K562 (cell line): ENCODE results near the gene TREM1. TPM values are rescaled to one million over a fixed set of nuclear protein-coding genes. Genes with fewer than 3 reads are reported as not detected.

Experiments
- ATAC-seq: fragments of 200-7000 bp; cut with Tn5 transposase; 3 replicates; pipeline ENCODE4 v1.9.1; 2020; ENCODE audit warnings: moderate library complexity
- BruUV-seq: library from RNA; stranded (reverse); fragments of 400-500 nt; replicated peaks from 2 replicates; lab custom pipeline; 2021; lab: Mats Ljungman, UMichigan
- CTCF ChIA-PET: fragments of 300-600 bp; formaldehyde crosslinking; extraction: SDS; loops from one replicate; lab custom pipeline; 2021; ENCODE audit warnings: low intra/inter-chr PET ratio; lab: Yijun Ruan, JAX
- POLR2A ChIA-PET: fragments of 300-600, 350-650 bp; sonication (Branson Sonifier 250); formaldehyde crosslinking; extraction: SDS; loops from one replicate; lab custom pipeline; 2021; ENCODE audit warnings: antibody characterized with exemption, inconsistent platforms; lab: Yijun Ruan, JAX
- DNase-seq, 4 experiments: peaks; one replicate each; pipeline versions ENCODE4 v3.0.0 to v3.0.0-alpha.2; 2011 to 2018; ENCODE audit warnings: low spot score in 3 of 4, mixed read lengths in 3 of 4; ENCODE audit errors: extremely low read depth in 1 of 4
- FAIRE-seq: peaks from 2 replicates; lab custom pipeline; 2011; peaks lifted over from hg19 to GRCh38; lab: Jason Lieb, UNC
- H2AFZ ChIP-seq: 2 replicates; pipeline ENCODE4 v1.6.0; 2011; ENCODE audit warnings: low read depth, low read length, control low read depth, inconsistent platforms
- H3K27ac ChIP-seq: fragments of 200-600 bp; 3 replicates; pipeline ENCODE4 v1.8.0; 2011; ENCODE audit warnings: low read depth, mild to moderate bottlenecking, control low read depth, inconsistent platforms, low read length, moderate library complexity, mixed read lengths; ENCODE audit errors: extremely low read depth
- H3K27me3 ChIP-seq, 2 experiments: fragments of 300-600 bp in 1 of 2; 2 replicates in 1 of 2; 3 replicates in 1 of 2; pipeline versions ENCODE4 v1.6.0 to v1.8.0; 2011; ENCODE audit warnings: inconsistent platforms in 2 of 2, low read length in 2 of 2, mild to moderate bottlenecking in 1 of 2, mixed read lengths in 1 of 2, moderate library complexity in 1 of 2; ENCODE audit not compliant: control insufficient read depth in 2 of 2, insufficient read depth in 2 of 2
- H3K36me3 ChIP-seq: fragments of 300-600 bp; 3 replicates; pipeline ENCODE4 v1.8.0; 2011; ENCODE audit warnings: mild to moderate bottlenecking, low read length, inconsistent platforms; ENCODE audit not compliant: control insufficient read depth, insufficient read depth
- H3K4me1 ChIP-seq, 2 experiments: fragments of 200-600 bp in 1 of 2; replicated peaks in 1 of 2; 2 replicates in 1 of 2; 3 replicates in 1 of 2; pipeline versions ENCODE4 v1.5.1 to v1.8.0; 2011; ENCODE audit warnings: inconsistent platforms in 2 of 2, low read length in 2 of 2, mild to moderate bottlenecking in 1 of 2, mixed read lengths in 1 of 2, moderate library complexity in 1 of 2; ENCODE audit not compliant: control insufficient read depth in 2 of 2, insufficient read depth in 2 of 2
- H3K4me2 ChIP-seq: 2 replicates; pipeline ENCODE4 v1.6.1; 2011; ENCODE audit warnings: low read length, control low read depth, inconsistent platforms, mixed read lengths; ENCODE audit not compliant: insufficient read depth
- H3K4me3 ChIP-seq: fragments of 200-600 bp; sonication (generic), shearing (Covaris generic); 2 replicates; pipeline ENCODE4 v1.5.1; 2016; ENCODE audit warnings: control low read depth, inconsistent platforms
- H3K79me2 ChIP-seq: fragments of 200-600 bp; 3 replicates; pipeline ENCODE4 v1.8.0; 2011; ENCODE audit warnings: low read length, inconsistent platforms; ENCODE audit not compliant: control insufficient read depth, insufficient read depth
- H3K9ac ChIP-seq, 2 experiments: 2 replicates each; pipeline versions ENCODE4 v1.6.0 to v1.6.1; 2011; ENCODE audit warnings: low read depth in 2 of 2, low read length in 2 of 2, control low read depth in 1 of 2, inconsistent platforms in 1 of 2, mild to moderate bottlenecking in 1 of 2, mixed read lengths in 1 of 2; ENCODE audit not compliant: insufficient read depth in 1 of 2
- H3K9me1 ChIP-seq: one replicate; pipeline ENCODE4 v1.6.0; 2011; ENCODE audit warnings: inconsistent platforms, mild to moderate bottlenecking, low read length, moderate library complexity; ENCODE audit not compliant: control insufficient read depth, insufficient read depth
- H3K9me3 ChIP-seq: replicated peaks from 2 replicates; pipeline ENCODE4 v1.5.1; 2011; ENCODE audit warnings: low read depth, low read length, inconsistent platforms; ENCODE audit not compliant: control insufficient read depth, insufficient read depth
- H4K20me1 ChIP-seq: replicated peaks from 2 replicates; pipeline ENCODE4 v1.6.1; 2011; ENCODE audit warnings: low read length, inconsistent platforms, mixed read lengths; ENCODE audit not compliant: control insufficient read depth, insufficient read depth
- ELF2 ChIP-seq: fragments of 250-450 bp; sonication (Bioruptor Pico); IDR thresholded peaks from 2 replicates; pipeline ENCODE4 v1.5.0; 2021; ENCODE audit warnings: mild to moderate bottlenecking
- FOXK1 ChIP-seq: sonication (generic); formaldehyde crosslinking; IDR thresholded peaks from 2 replicates; pipeline ENCODE4 v1.8.0; 2022; ENCODE audit warnings: missing genetic modification reagents, mild to moderate bottlenecking, borderline replicate concordance
- GABPB2 ChIP-seq: fragments of 250-450 bp; sonication (Bioruptor Pico); conservative IDR thresholded peaks from 2 replicates; pipeline ENCODE4 v1.5.1; 2021; ENCODE audit warnings: mild to moderate bottlenecking
- MTF1 ChIP-seq: fragments of 250-450 bp; sonication (Bioruptor Pico); IDR thresholded peaks from 2 replicates; pipeline ENCODE4 v1.9.0; 2021; ENCODE audit warnings: moderate library complexity, mild to moderate bottlenecking, inconsistent platforms, borderline replicate concordance
- NR3C1 ChIP-seq: sonication (generic); formaldehyde crosslinking; IDR thresholded peaks from 2 replicates; pipeline ENCODE4 v1.8.1; 2022; ENCODE audit warnings: missing genetic modification reagents
- POLR3A ChIP-seq: IDR thresholded peaks from 2 replicates; pipeline ENCODE4 v1.6.1; 2011; ENCODE audit warnings: borderline replicate concordance, mild to moderate bottlenecking, moderate library complexity; ENCODE audit not compliant: insufficient read length, insufficient read depth; ENCODE audit errors: extremely low read depth
- ZFP91 ChIP-seq: sonication (generic); formaldehyde crosslinking; IDR thresholded peaks from 2 replicates; pipeline ENCODE4 v1.8.0; 2022; ENCODE audit warnings: mild to moderate bottlenecking, missing genetic modification reagents
- ZNF584 ChIP-seq: fragments of 200-800 bp; sonication (Bioruptor generic); IDR thresholded peaks from 2 replicates; pipeline ENCODE4 v1.6.1; 2016; ENCODE audit warnings: low read depth, mild to moderate bottlenecking, missing genetic modification characterization, missing compliant biosample characterization
- in situ Hi-C: fragments of 300-500 bp; cut with MboI; formaldehyde crosslinking; loops from 4 replicates; pipeline ENCODE4 v1.15.0; 2018; ENCODE audit warnings: inconsistent platforms, mixed read lengths
- intact Hi-C: fragments of 100-400 bp; cut with micrococcal nuclease; formaldehyde crosslinking; loops from 2 replicates; pipeline ENCODE4 v1.14.2; 2022
- polyA plus RNA-seq, 8 experiments: library from polyadenylated mRNA; depleted of rRNA in 4 of 8; stranded (reverse) in 5 of 8; unstranded in 3 of 8; fragments of >200 nt; fragmentation: Nextera tagmentation in 2 of 8; fragmentation: Illumina TruSeq in 1 of 8; extraction: Ambion mirVana in 2 of 8; extraction: Trizol in 1 of 8; gene quantifications; 2 replicates each; pipeline versions ENCODE4 v1.2.1 to v1.2.3, GENCODE V29; 2011 to 2014; ENCODE audit warnings: inconsistent platforms in 1 of 8, missing spikeins in 1 of 8
- total RNA-seq, 7 experiments: library from RNA; depleted of rRNA in 6 of 7; stranded (reverse); fragments of >200 nt in 6 of 7; fragmentation: Illumina TruSeq in 2 of 7; extraction: Trizol in 2 of 7; gene quantifications; 2 replicates each; pipeline versions ENCODE4 v1.2.1 to v1.2.3, GENCODE V29; 2011 to 2021; ENCODE audit warnings: low replicate concordance in 1 of 7

Gene TREM1
- total and polyA plus RNA-seq, 9 of the 15 experiments (the other 6 are each of a cell fraction or from before 2014, with no cell fraction given): not detected

DNA sequence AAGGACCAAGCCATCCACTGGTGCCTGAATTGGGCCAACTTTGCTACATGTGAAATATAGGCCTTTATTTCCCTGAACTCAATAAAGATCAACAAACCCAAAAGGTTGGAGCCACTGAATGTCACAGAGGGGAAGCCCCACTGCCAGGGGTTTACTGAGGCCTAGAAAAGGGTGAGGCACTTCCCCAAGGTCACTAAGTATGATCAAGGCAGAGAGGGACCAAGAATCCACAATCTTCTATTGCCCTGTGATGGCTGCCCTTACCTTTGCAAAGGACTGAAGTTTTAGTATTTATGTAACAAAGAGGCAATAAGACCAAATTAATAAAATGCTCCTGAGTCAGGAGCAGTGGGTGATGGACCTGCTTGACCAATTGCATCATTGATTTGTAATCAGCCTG is 18.0 kb downstream of the TREM1 start:
- POLR2A ChIA-PET: no interaction called here
- ATAC-seq (no peak), DNase-seq (no peak), FAIRE-seq (no peak)
- no peaks in the 10 kb centered on the region for H3K4me1 ChIP-seq
- H3K4me3 ChIP-seq: no peak overlapping the region
- H3K27ac ChIP-seq: no peak overlapping the region
- no peaks in the 10 kb centered on the region for H3K36me3 ChIP-seq
- no peak overlapping the region for H2AFZ ChIP-seq
- no peak overlapping the region for H3K4me2 ChIP-seq
- no peaks in the 10 kb centered on the region for H4K20me1 ChIP-seq
- H3K27me3 ChIP-seq: peaks cover 9 to 27% of the 10 kb centered on the region in 2 experiments; a peak in 4 of 5 replicates
- TF ChIP-seq MTF1 (CRISPR knock-in tag): no peak
- TF ChIP-seq FOXK1 (CRISPR knock-in tag): no peak
- TF ChIP-seq ZFP91: no peak
- no peak for TF ChIP-seq NR3C1 (CRISPR knock-in tag)
- no peak for TF ChIP-seq POLR3A
- no peak for TF ChIP-seq GABPB2
- TF ChIP-seq ZNF584 (CRISPR knock-in tag): no peak
- no peak for TF ChIP-seq ELF2 (CRISPR knock-in tag)
- CTCF ChIA-PET: no interaction called here
- intact Hi-C loops: no loop called here
- in situ Hi-C loops: no loop called here
- BruUV-seq: no TSS peak
- no peaks in the 10 kb centered on the region for H3K79me2 ChIP-seq
- no peak overlapping the region for H3K9ac ChIP-seq
- H3K9me1 ChIP-seq: no peaks in the 10 kb centered on the region
- no peaks in the 10 kb centered on the region for H3K9me3 ChIP-seq
